Neutrophil (primary cell): ENCODE measurements around the gene FUOM.

Experiments
- H3K27ac ChIP-seq: fragments of 200-600 bp; sonication (generic); 2 replicates; pipeline ENCODE4 v1.5.1; 2016; ENCODE audit warnings: mild to moderate bottlenecking, moderate library complexity
- H3K27me3 ChIP-seq: fragments of 200-600 bp; sonication (generic); 2 replicates; pipeline ENCODE4 v1.6.0; 2016; ENCODE audit warnings: mild to moderate bottlenecking
- H3K36me3 ChIP-seq: fragments of 200-600 bp; sonication (generic); 2 replicates; pipeline ENCODE4 v1.5.1; 2017
- H3K4me1 ChIP-seq, 2 experiments: fragments of 200-600 bp in 1 of 2; sonication (generic) in 1 of 2; 1 replicate in 1 of 2; 2 replicates in 1 of 2; pipeline versions ENCODE4 v1.5.1 to v1.6.1; 2013 to 2016; ENCODE audit warnings: low read depth in 1 of 2, low read length in 1 of 2, mild to moderate bottlenecking in 1 of 2, moderate library complexity in 1 of 2; ENCODE audit not compliant: control insufficient read depth in 1 of 2, insufficient read depth in 1 of 2
- H3K4me3 ChIP-seq, 2 experiments: fragments of 200-600 bp in 1 of 2; sonication (generic) in 1 of 2; 1 replicate in 1 of 2; 2 replicates in 1 of 2; pipeline ENCODE4 v1.5.1; 2013 to 2016; ENCODE audit warnings: low read depth in 1 of 2, low read length in 1 of 2, mild to moderate bottlenecking in 1 of 2, moderate library complexity in 1 of 2
- H3K9me3 ChIP-seq: fragments of 200-600 bp; sonication (generic); 2 replicates; pipeline ENCODE4 v1.5.1; 2016
- CTCF ChIP-seq: fragments of 200-600 bp; sonication (generic); IDR thresholded peaks from 2 replicates; pipeline ENCODE4 v1.5.1; 2016; ENCODE audit warnings: antibody characterized with exemption

The FUOM gene

GRCh38 chr10:133366751-133367150 lies 8.9 kb upstream of the FUOM start:
- Histone ChIP-seq H3K36me3 (peaks cover 75% of the 10 kb centered on the region), H3K27ac (no peak overlapping the region), H3K4me1 (no peaks in the 10 kb centered on the region), H3K4me3 (no peak overlapping the region), H3K27me3 (no peaks in the 10 kb centered on the region), H3K9me3 (no peaks in the 10 kb centered on the region)
- TF ChIP-seq CTCF, result no peak

GRCh38 chr10:133366130-133366478 lies 8.3 kb upstream of the FUOM start:
- H3K4me3 ChIP-seq, result no peak overlapping the region
- no peak overlapping the region for H3K27ac ChIP-seq
- no peaks in the 10 kb centered on the region for H3K4me1 ChIP-seq
- no peaks in the 10 kb centered on the region for H3K9me3 ChIP-seq
- peaks cover 75% of the 10 kb centered on the region for H3K36me3 ChIP-seq
- H3K27me3 ChIP-seq, result no peaks in the 10 kb centered on the region
- no peak for TF ChIP-seq CTCF

- Histone ChIP-seq H3K4me3 (no peak overlapping the region), H3K36me3 (peaks cover 73% of the 10 kb centered on the region), H3K4me1 (no peaks in the 10 kb centered on the region), H3K27ac (no peak overlapping the region), H3K27me3 (no peaks in the 10 kb centered on the region), H3K9me3 (no peaks in the 10 kb centered on the region)
- TF ChIP-seq CTCF, result no peak
Measured at GRCh38 chr10:133365461-133366129, 7.8 kb upstream of the FUOM start.

- peaks cover 65% of the 10 kb centered on the region for H3K36me3 ChIP-seq
- H3K4me3 ChIP-seq, result no peak overlapping the region
- H3K4me1 ChIP-seq, result no peaks in the 10 kb centered on the region
- TF ChIP-seq CTCF, result no peak
- H3K9me3 ChIP-seq, result no peaks in the 10 kb centered on the region
- no peaks in the 10 kb centered on the region for H3K27me3 ChIP-seq
- no peak overlapping the region for H3K27ac ChIP-seq
Measured at GRCh38 chr10:133364645-133365431, 7.0 kb upstream of the FUOM start.

GRCh38 chr10:133362846-133363245 lies 5.0 kb upstream of the FUOM start:
- TF ChIP-seq CTCF, result no peak
- H3K4me3 ChIP-seq, result no peak overlapping the region
- H3K27me3 ChIP-seq, result peaks cover 7% of the 10 kb centered on the region
- H3K36me3 ChIP-seq, result peaks cover 49% of the 10 kb centered on the region
- H3K9me3 ChIP-seq, result no peaks in the 10 kb centered on the region
- H3K27ac ChIP-seq, result no peak overlapping the region
- no peaks in the 10 kb centered on the region for H3K4me1 ChIP-seq
